ENCODE measurements around the gene KHDRBS1. TPM values are rescaled to one million over a fixed set of nuclear protein-coding genes. Genes with fewer than 3 reads are reported as not detected.
"Not testable (repeated sequence)": the region's sequence is repeated elsewhere in the genome, so short reads cannot be mapped to it uniquely, and the experiment has no call there.

KHDRBS1 gene
- total RNA-seq, 1 donor from 2014 or later: 139 TPM

GRCh38 chr1:32082022-32082421, 68.4 kb downstream of the KHDRBS1 start:
- Mint-ChIP-seq H3K4me1 (ENCODE audit: low read depth, unreplicated experiment) (peaks cover 2% of the 10 kb centered on the region), H3K27ac (ENCODE audit: unreplicated experiment) (no peak overlapping the region), H3K27me3 (ENCODE audit: low read depth, unreplicated experiment) (no peaks in the 10 kb centered on the region), H3K9me3 (ENCODE audit: unreplicated experiment) (no peaks in the 10 kb centered on the region), H3K36me3 (ENCODE audit: low read depth, unreplicated experiment) (peaks cover 29% of the 10 kb centered on the region), H3K4me3 (ENCODE audit: unreplicated experiment) (no peak overlapping the region)
- peaks cover 14% of the 10 kb centered on the region for H3K36me3 ChIP-seq (ENCODE audit: insufficient read depth, low read length)
- no peaks in the 10 kb centered on the region for H3K9me3 ChIP-seq (ENCODE audit: insufficient read depth, low read depth, low read length)
- H3K4me3 ChIP-seq (ENCODE audit: insufficient read depth, low read depth, low read length): no peak overlapping the region
- H3K4me2 ChIP-seq (ENCODE audit: low read length): no peak overlapping the region
- TF ChIP-seq, protein P1, sequence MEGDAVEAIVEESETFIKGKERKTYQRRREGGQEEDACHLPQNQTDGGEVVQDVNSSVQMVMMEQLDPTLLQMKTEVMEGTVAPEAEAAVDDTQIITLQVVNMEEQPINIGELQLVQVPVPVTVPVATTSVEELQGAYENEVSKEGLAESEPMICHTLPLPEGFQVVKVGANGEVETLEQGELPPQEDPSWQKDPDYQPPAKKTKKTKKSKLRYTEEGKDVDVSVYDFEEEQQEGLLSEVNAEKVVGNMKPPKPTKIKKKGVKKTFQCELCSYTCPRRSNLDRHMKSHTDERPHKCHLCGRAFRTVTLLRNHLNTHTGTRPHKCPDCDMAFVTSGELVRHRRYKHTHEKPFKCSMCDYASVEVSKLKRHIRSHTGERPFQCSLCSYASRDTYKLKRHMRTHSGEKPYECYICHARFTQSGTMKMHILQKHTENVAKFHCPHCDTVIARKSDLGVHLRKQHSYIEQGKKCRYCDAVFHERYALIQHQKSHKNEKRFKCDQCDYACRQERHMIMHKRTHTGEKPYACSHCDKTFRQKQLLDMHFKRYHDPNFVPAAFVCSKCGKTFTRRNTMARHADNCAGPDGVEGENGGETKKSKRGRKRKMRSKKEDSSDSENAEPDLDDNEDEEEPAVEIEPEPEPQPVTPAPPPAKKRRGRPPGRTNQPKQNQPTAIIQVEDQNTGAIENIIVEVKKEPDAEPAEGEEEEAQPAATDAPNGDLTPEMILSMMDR (IDR thresholded peaks at IDR 0.05; ENCODE audit: insufficient read depth, low read depth, low read length): no peak
- TF ChIP-seq EZH2 (IDR thresholded peaks at IDR 0.05; ENCODE audit: insufficient read depth, low read length): no peak
- no peak overlapping the region for H3K9ac ChIP-seq (ENCODE audit: low read length)
- H3K27ac ChIP-seq (ENCODE audit: low read depth, low read length): no peak overlapping the region
- no peaks in the 10 kb centered on the region for H3K4me1 ChIP-seq (ENCODE audit: insufficient read depth, low read length)
- DNase-seq (ENCODE audit: low read depth) (no peak), FAIRE-seq (no peak)
- no peak overlapping the region for H2AFZ ChIP-seq (ENCODE audit: low read depth, low read length)
- peaks cover 6% of the 10 kb centered on the region for H4K20me1 ChIP-seq (ENCODE audit: insufficient read depth, low read length)
- H3K79me2 ChIP-seq (ENCODE audit: insufficient read depth, low read length): no peaks in the 10 kb centered on the region
- H3K27me3 ChIP-seq (ENCODE audit: insufficient read depth, low read length): no peaks in the 10 kb centered on the region

DNA sequence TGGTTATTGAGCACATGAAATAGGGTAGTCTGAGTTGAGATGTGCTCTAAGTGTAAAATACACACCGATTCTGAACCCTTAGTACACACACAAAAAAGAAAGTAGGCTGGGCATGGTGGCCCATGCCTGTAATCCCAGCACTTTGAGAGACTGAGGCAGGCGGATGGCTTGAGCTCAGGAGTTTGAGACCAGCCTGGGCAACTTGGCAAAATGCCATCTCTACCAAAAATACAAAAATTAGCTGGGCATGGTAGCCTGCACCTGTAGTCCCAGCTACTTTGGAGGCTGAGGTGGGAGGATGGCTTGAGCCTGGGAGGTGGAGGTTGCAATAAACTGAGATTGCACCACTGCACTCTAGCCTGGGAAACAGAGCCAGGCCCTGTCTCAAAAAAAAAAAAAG, 72.7 kb downstream of the KHDRBS1 start:
- H3K79me2 ChIP-seq (ENCODE audit: insufficient read depth, low read length); H4K20me1 ChIP-seq (ENCODE audit: insufficient read depth, low read length); H3K4me2 ChIP-seq (ENCODE audit: low read length); H3K4me1 Mint-ChIP-seq (ENCODE audit: low read depth, unreplicated experiment); H3K4me3 Mint-ChIP-seq (ENCODE audit: unreplicated experiment); H3K9me3 ChIP-seq (ENCODE audit: insufficient read depth, low read depth, low read length); H3K27ac Mint-ChIP-seq (ENCODE audit: unreplicated experiment); H3K9me3 Mint-ChIP-seq (ENCODE audit: unreplicated experiment); DNase-seq (ENCODE audit: low read depth); FAIRE-seq; H2AFZ ChIP-seq (ENCODE audit: low read depth, low read length); H3K27me3 ChIP-seq (ENCODE audit: insufficient read depth, low read length); H3K27ac ChIP-seq (ENCODE audit: low read depth, low read length); H3K9ac ChIP-seq (ENCODE audit: low read length); H3K4me3 ChIP-seq (ENCODE audit: insufficient read depth, low read depth, low read length); H3K27me3 Mint-ChIP-seq (ENCODE audit: low read depth, unreplicated experiment); H3K4me1 ChIP-seq (ENCODE audit: insufficient read depth, low read length): not testable (repeated sequence)
- peaks cover 19% of the 10 kb centered on the region for H3K36me3 ChIP-seq (ENCODE audit: insufficient read depth, low read length)
- peaks cover 25% of the 10 kb centered on the region for H3K36me3 Mint-ChIP-seq (ENCODE audit: low read depth, unreplicated experiment)

GRCh38 chr1:32091176-32091575, 77.5 kb downstream of the KHDRBS1 start:
- Mint-ChIP-seq H3K27ac (ENCODE audit: unreplicated experiment) (no peak overlapping the region), H3K4me1 (ENCODE audit: low read depth, unreplicated experiment) (no peaks in the 10 kb centered on the region), H3K9me3 (ENCODE audit: unreplicated experiment) (no peaks in the 10 kb centered on the region), H3K4me3 (ENCODE audit: unreplicated experiment) (no peak overlapping the region), H3K27me3 (ENCODE audit: low read depth, unreplicated experiment) (no peaks in the 10 kb centered on the region), H3K36me3 (ENCODE audit: low read depth, unreplicated experiment) (peaks cover 29% of the 10 kb centered on the region)
- Histone ChIP-seq H4K20me1 (ENCODE audit: insufficient read depth, low read length) (peaks cover 6% of the 10 kb centered on the region), H3K4me1 (ENCODE audit: insufficient read depth, low read length) (no peaks in the 10 kb centered on the region), H3K4me2 (ENCODE audit: low read length) (no peak overlapping the region), H3K27ac (ENCODE audit: low read depth, low read length) (no peak overlapping the region), H3K9ac (ENCODE audit: low read length) (no peak overlapping the region), H3K4me3 (ENCODE audit: insufficient read depth, low read depth, low read length) (no peak overlapping the region), H3K79me2 (ENCODE audit: insufficient read depth, low read length) (no peaks in the 10 kb centered on the region), H2AFZ (ENCODE audit: low read depth, low read length) (no peak overlapping the region), H3K36me3 (ENCODE audit: insufficient read depth, low read length) (peaks cover 39% of the 10 kb centered on the region), H3K27me3 (ENCODE audit: insufficient read depth, low read length) (no peaks in the 10 kb centered on the region), H3K9me3 (ENCODE audit: insufficient read depth, low read depth, low read length) (no peaks in the 10 kb centered on the region)
- FAIRE-seq (no peak), DNase-seq (ENCODE audit: low read depth) (no peak)
- TF ChIP-seq, protein P1 (IDR thresholded peaks at IDR 0.05; ENCODE audit: insufficient read depth, low read depth, low read length): no peak
- TF ChIP-seq EZH2 (IDR thresholded peaks at IDR 0.05; ENCODE audit: insufficient read depth, low read length): no peak
